HG02973 (cell line): Measurements from ENCODE around the gene MFAP2.

Experiments
- ATAC-seq: cut with Tn5 transposase; IDR thresholded peaks from one replicate; pipeline ENCODE4 v1.9.1; 2021; ENCODE audit warnings: moderate library complexity; ENCODE audit not compliant: unreplicated experiment

The MFAP2 gene

GRCh38 chr1:16980473-16981268 is at the start of gene MFAP2:
TSS of gene MFAP2 (minus strand) at chr1:16980620. CDS start at chr1:16978273, 2,347 bp downstream.
- ATAC-seq: no peak

- no peak for ATAC-seq
These were observed 49.8 kb upstream of the MFAP2 start for GRCh38 chr1:17030206-17030605.

- no peak for ATAC-seq
These were observed 48.3 kb upstream of the MFAP2 start for GRCh38 chr1:17028662-17029188.

GRCh38 chr1:17027900-17028299 is 47.5 kb upstream of the MFAP2 start:
- no peak for ATAC-seq

- no peak for ATAC-seq
These were observed 47.0 kb upstream of the MFAP2 start for GRCh38 chr1:17027403-17027802.

- no peak for ATAC-seq
These were observed 44.3 kb upstream of the MFAP2 start for GRCh38 chr1:17024721-17025120.

GRCh38 chr1:17023573-17023972 is 43.2 kb upstream of the MFAP2 start:
- no peak for ATAC-seq

GRCh38 chr1:17023102-17023501 is 42.7 kb upstream of the MFAP2 start:
- ATAC-seq: no peak

GRCh38 chr1:17021896-17022295 is 41.5 kb upstream of the MFAP2 start:
- no peak for ATAC-seq

GRCh38 chr1:17020502-17020901 is 40.1 kb upstream of the MFAP2 start:
- ATAC-seq: no peak

GRCh38 chr1:17018849-17019248 is 38.4 kb upstream of the MFAP2 start:
- ATAC-seq: no peak

- no peak for ATAC-seq
These were observed 37.0 kb upstream of the MFAP2 start for GRCh38 chr1:17017435-17017834.

- ATAC-seq: no peak
These were observed 35.9 kb upstream of the MFAP2 start for GRCh38 chr1:17016317-17016661.

- ATAC-seq: no peak
These were observed 34.5 kb upstream of the MFAP2 start for GRCh38 chr1:17014671-17015567.

- no peak for ATAC-seq
These were observed 33.3 kb upstream of the MFAP2 start for GRCh38 chr1:17013491-17014320.

GRCh38 chr1:17012775-17013490 is 32.5 kb upstream of the MFAP2 start:
- ATAC-seq: no peak

- ATAC-seq: peak; percentile 83
These were observed 31.3 kb upstream of the MFAP2 start, which contains the start of gene ATP13A2 for GRCh38 chr1:17011439-17012307. TSS of gene ATP13A2 (minus strand) at chr1:17011928. CDS start at chr1:17011738, 190 bp downstream.

- ATAC-seq: no peak
These were observed 30.6 kb upstream of the MFAP2 start for GRCh38 chr1:17011092-17011438.

- ATAC-seq: no peak
These were observed 29.3 kb upstream of the MFAP2 start for GRCh38 chr1:17009706-17010105.
